ENCODE results near the gene LGALS3BP. TPM values are rescaled to one million over a fixed set of nuclear protein-coding genes. Genes with fewer than 3 reads are reported as not detected.

The LGALS3BP gene
- total RNA-seq, 1 experiment from 2014 or later: 57.9 TPM

- TF ChIP-seq FOXK1 (CRISPR knock-in tag; IDR thresholded peaks at IDR 0.05): no peak
- TF ChIP-seq GABPB1 (CRISPR knock-in tag; IDR thresholded peaks at IDR 0.05): peak; percentile 90
- no peaks in the 10 kb centered on the region for H3K36me3 Mint-ChIP-seq
- no peaks in the 10 kb centered on the region for H3K4me1 Mint-ChIP-seq
- no peak for DNase-seq (ENCODE audit: low spot score)
- ATAC-seq: no peak
- ChIA-PET POLR2A (no interaction called here), CTCF (interaction anchor here (1.9 kb wide), 1 partner anchor 97 kb away, joined by 6 read pairs; no protein-coding TSS in a partner anchor)
- H3K27me3 Mint-ChIP-seq (ENCODE audit: low read depth): no peaks in the 10 kb centered on the region
- no peak overlapping the region for H3K27ac Mint-ChIP-seq
- H3K4me3 Mint-ChIP-seq: no peak overlapping the region
- H3K9me3 Mint-ChIP-seq: no peaks in the 10 kb centered on the region
Measured at GRCh38 chr17:78962345-78962983, 17.3 kb downstream of the LGALS3BP start.

GRCh38 chr17:78961571-78961970 is 18.2 kb downstream of the LGALS3BP start:
- Mint-ChIP-seq H3K4me3 (no peak overlapping the region), H3K4me1 (no peaks in the 10 kb centered on the region), H3K36me3 (no peaks in the 10 kb centered on the region), H3K27me3 (ENCODE audit: low read depth) (no peaks in the 10 kb centered on the region), H3K27ac (no peak overlapping the region), H3K9me3 (no peaks in the 10 kb centered on the region)
- DNase-seq (ENCODE audit: low spot score) (no peak), ATAC-seq (no peak)
- ChIA-PET CTCF (interaction anchor here (1.7 to 1.9 kb wide), 2 partner anchors 10 to 96 kb away, joined by 6 read pairs; no protein-coding TSS in a partner anchor), POLR2A (no interaction called here)
- TF ChIP-seq IRF2 (CRISPR knock-in tag; IDR thresholded peaks at IDR 0.05; ENCODE audit: borderline replicate concordance, low read depth) (no peak), HMGA2 (CRISPR knock-in tag; IDR thresholded peaks at IDR 0.05) (no peak), CTCF (IDR thresholded peaks at IDR 0.05) (no peak), MYBL2 (CRISPR knock-in tag; IDR thresholded peaks at IDR 0.05) (no peak), ZNF425 (CRISPR knock-in tag; conservative IDR thresholded peaks at IDR 0.05) (no peak), PRRX2 (CRISPR knock-in tag; IDR thresholded peaks at IDR 0.05) (no peak), SP1 (CRISPR knock-in tag; conservative IDR thresholded peaks at IDR 0.05) (no peak), NFATC4 (CRISPR knock-in tag; IDR thresholded peaks at IDR 0.05) (no peak), ERG (CRISPR knock-in tag; IDR thresholded peaks at IDR 0.05) (no peak), ATF6 (CRISPR knock-in tag; IDR thresholded peaks at IDR 0.05) (no peak), FOXK1 (CRISPR knock-in tag; IDR thresholded peaks at IDR 0.05) (no peak), ETV6 (CRISPR knock-in tag; IDR thresholded peaks at IDR 0.05) (no peak)
- TF ChIP-seq, protein P1, sequence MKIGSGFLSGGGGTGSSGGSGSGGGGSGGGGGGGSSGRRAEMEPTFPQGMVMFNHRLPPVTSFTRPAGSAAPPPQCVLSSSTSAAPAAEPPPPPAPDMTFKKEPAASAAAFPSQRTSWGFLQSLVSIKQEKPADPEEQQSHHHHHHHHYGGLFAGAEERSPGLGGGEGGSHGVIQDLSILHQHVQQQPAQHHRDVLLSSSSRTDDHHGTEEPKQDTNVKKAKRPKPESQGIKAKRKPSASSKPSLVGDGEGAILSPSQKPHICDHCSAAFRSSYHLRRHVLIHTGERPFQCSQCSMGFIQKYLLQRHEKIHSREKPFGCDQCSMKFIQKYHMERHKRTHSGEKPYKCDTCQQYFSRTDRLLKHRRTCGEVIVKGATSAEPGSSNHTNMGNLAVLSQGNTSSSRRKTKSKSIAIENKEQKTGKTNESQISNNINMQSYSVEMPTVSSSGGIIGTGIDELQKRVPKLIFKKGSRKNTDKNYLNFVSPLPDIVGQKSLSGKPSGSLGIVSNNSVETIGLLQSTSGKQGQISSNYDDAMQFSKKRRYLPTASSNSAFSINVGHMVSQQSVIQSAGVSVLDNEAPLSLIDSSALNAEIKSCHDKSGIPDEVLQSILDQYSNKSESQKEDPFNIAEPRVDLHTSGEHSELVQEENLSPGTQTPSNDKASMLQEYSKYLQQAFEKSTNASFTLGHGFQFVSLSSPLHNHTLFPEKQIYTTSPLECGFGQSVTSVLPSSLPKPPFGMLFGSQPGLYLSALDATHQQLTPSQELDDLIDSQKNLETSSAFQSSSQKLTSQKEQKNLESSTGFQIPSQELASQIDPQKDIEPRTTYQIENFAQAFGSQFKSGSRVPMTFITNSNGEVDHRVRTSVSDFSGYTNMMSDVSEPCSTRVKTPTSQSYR (CRISPR knock-in tag; IDR thresholded peaks at IDR 0.05): no peak
- TF ChIP-seq, protein P2, sequence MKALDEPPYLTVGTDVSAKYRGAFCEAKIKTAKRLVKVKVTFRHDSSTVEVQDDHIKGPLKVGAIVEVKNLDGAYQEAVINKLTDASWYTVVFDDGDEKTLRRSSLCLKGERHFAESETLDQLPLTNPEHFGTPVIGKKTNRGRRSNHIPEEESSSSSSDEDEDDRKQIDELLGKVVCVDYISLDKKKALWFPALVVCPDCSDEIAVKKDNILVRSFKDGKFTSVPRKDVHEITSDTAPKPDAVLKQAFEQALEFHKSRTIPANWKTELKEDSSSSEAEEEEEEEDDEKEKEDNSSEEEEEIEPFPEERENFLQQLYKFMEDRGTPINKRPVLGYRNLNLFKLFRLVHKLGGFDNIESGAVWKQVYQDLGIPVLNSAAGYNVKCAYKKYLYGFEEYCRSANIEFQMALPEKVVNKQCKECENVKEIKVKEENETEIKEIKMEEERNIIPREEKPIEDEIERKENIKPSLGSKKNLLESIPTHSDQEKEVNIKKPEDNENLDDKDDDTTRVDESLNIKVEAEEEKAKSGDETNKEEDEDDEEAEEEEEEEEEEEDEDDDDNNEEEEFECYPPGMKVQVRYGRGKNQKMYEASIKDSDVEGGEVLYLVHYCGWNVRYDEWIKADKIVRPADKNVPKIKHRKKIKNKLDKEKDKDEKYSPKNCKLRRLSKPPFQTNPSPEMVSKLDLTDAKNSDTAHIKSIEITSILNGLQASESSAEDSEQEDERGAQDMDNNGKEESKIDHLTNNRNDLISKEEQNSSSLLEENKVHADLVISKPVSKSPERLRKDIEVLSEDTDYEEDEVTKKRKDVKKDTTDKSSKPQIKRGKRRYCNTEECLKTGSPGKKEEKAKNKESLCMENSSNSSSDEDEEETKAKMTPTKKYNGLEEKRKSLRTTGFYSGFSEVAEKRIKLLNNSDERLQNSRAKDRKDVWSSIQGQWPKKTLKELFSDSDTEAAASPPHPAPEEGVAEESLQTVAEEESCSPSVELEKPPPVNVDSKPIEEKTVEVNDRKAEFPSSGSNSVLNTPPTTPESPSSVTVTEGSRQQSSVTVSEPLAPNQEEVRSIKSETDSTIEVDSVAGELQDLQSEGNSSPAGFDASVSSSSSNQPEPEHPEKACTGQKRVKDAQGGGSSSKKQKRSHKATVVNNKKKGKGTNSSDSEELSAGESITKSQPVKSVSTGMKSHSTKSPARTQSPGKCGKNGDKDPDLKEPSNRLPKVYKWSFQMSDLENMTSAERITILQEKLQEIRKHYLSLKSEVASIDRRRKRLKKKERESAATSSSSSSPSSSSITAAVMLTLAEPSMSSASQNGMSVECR (CRISPR knock-in tag; IDR thresholded peaks at IDR 0.05; ENCODE audit: borderline replicate concordance): no peak
- TF ChIP-seq, protein P3, sequence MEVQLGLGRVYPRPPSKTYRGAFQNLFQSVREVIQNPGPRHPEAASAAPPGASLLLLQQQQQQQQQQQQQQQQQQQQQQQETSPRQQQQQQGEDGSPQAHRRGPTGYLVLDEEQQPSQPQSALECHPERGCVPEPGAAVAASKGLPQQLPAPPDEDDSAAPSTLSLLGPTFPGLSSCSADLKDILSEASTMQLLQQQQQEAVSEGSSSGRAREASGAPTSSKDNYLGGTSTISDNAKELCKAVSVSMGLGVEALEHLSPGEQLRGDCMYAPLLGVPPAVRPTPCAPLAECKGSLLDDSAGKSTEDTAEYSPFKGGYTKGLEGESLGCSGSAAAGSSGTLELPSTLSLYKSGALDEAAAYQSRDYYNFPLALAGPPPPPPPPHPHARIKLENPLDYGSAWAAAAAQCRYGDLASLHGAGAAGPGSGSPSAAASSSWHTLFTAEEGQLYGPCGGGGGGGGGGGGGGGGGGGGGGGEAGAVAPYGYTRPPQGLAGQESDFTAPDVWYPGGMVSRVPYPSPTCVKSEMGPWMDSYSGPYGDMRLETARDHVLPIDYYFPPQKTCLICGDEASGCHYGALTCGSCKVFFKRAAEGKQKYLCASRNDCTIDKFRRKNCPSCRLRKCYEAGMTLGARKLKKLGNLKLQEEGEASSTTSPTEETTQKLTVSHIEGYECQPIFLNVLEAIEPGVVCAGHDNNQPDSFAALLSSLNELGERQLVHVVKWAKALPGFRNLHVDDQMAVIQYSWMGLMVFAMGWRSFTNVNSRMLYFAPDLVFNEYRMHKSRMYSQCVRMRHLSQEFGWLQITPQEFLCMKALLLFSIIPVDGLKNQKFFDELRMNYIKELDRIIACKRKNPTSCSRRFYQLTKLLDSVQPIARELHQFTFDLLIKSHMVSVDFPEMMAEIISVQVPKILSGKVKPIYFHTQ (CRISPR knock-in tag; IDR thresholded peaks at IDR 0.05): no peak

All from WTC11 (cell line).